GM12874 (cell line): ENCODE results near the gene H2BK1.
A peak's percentile ranks its signal among the peaks of the same experiment; 100 is the strongest.

Experiments
- TF ChIP-seq, protein P1 (sequence below): IDR thresholded peaks from 2 replicates; pipeline ENCODE4 v1.5.1; 2011; ENCODE audit warnings: low read depth, mild to moderate bottlenecking, control low read depth, low read length, moderate library complexity; ENCODE audit not compliant: insufficient read depth

H2BK1 gene

DNA sequence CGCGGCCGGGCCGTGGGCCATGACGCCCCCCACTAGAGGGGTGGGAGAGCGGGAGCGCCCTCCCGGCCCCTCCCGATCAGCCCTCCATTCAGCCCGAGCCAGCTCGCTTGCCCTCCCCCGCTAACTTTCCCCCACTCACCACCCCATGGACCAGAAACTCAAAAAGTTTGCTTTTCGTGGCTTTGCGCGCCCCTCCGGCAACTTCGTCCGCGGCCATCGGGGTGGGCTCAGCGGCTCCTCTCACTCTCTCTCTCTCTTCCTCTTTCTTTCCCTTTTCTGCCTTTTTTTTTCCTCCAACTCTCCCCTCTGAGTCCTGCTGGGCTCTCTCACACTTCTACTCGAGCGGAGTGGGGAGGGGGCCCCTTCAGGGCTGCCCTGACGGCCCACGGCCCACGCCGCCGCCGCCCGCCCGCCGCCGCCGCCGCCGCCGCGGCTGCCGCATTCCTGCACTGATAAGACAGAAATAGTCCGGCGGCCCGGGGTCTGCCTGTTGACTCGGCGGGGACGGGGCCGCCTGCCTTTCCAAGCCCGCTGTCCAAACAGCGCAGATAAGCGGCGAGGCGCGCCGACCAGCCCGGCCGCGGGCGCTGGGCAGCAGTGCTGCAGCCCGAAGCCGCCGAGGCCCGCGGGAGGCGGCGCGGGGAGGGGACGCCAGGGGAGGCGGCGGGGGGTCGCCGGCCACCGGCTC lies 38.2 kb upstream of the H2BK1 start, which contains the start of gene SMARCD3:
SMARCD3 (minus strand) TSS at position 349 of the 688 bp plus-strand sequence; CDS start at position 217, 132 bp downstream.
- TF ChIP-seq, protein P1, sequence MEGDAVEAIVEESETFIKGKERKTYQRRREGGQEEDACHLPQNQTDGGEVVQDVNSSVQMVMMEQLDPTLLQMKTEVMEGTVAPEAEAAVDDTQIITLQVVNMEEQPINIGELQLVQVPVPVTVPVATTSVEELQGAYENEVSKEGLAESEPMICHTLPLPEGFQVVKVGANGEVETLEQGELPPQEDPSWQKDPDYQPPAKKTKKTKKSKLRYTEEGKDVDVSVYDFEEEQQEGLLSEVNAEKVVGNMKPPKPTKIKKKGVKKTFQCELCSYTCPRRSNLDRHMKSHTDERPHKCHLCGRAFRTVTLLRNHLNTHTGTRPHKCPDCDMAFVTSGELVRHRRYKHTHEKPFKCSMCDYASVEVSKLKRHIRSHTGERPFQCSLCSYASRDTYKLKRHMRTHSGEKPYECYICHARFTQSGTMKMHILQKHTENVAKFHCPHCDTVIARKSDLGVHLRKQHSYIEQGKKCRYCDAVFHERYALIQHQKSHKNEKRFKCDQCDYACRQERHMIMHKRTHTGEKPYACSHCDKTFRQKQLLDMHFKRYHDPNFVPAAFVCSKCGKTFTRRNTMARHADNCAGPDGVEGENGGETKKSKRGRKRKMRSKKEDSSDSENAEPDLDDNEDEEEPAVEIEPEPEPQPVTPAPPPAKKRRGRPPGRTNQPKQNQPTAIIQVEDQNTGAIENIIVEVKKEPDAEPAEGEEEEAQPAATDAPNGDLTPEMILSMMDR, result no peak

DNA sequence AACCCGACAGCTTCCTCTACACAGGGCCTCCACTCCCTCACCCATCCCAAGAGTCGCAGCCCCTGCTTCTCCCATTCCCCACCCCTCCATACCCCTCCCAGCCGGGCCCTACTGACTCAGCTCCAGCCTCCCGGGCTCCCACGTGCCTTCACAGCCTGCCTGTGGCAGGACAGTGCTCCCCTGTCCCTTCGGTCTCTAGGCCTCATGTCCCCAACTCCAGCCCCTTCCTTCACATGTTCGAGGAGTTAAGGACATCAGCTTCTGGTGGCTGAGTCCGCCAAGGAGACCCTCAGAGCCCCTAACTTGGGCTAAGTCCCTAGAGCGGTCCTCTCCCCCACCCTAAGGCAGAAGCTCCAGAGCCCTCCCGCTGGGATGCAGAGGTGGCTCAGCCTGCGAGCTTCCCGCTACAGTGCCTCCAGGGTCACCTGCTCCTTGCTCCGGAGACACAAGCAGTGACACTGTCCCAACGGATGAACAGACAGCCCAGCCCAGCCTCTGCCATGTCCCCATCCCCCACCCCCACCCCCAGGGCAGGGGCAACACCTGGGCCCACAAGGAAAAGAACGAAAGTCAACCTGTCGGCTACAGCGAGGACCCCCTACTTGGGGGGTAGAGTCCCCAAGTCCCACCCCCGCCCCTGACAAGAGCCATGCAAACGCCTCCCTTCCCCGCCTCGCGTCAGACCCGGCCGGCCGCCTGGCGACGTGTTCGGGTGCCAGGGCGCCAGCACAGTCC lies 37.5 kb upstream of the H2BK1 start:
- TF ChIP-seq, protein P1, result no peak

DNA sequence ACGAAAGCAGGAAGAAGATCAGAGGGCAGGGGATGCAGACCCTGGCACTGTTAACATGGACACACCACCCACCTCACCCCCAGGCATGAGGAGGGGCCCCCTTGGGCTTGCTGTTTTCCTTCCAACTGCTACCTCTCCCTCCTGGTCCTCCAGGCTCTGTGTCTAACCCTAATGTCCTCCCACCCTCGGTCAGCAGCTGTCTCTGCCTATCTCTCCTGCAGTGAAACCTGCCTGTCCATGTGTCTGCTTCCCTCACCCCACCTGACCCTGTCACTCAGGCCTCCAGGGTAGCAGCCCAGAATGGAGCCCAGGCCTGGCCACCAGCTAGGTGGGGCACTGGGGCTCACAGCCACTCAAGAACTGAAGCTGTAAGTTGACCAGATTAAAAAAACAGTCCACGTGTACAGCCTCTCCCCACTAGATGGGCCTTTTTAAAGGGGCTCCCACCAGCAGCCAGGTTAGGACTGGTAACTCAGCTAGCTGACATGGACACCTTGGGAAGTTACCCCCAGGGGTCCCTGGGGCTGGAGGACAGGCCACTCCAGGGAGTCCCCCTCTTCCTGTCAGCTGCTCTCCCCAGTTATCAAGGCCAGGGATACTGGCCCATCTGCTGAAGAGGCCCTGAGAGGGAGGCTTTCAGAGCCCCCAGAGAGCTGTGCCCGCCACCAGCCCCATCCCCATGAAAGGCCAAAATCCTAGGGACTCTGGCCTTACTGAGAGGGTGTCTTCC lies 36.7 kb upstream of the H2BK1 start:
- TF ChIP-seq, protein P1, result no peak

DNA sequence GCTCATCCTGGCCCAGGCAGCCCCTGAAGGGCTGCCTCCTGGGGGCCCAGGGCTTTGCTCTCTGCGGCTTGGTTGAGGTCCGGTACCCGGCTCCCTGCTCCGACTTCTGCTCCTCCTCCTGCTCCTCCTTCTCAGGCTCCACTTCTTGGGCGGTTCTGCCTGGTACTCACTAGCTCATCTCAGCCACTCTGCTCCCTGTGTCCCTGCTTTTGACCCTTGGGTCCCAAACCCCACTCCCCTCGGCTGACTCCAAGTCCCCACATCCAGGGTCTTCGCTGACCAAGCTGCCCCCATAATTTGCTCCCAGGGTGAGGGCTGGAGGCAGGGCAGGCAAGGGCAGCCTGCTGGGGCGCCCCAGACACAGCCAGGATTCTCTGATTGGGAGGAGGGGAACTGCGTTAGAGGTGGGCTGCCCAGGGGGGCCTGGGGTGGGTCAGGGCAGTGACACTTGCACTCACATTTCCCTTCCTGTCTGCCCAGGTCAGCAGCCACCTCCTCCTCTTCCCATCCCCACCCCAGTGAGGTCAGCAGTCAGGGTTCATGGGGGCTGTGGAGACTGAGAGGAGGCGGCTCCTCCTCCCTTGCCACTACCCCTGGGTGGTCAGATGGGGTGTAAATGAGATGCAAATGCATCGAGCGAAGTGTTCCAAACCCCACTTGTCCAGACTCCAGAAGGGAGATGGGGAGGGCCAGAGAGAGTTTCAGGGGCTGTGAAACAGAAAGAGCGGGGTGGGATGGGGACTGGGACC lies 36.0 kb upstream of the H2BK1 start:
- TF ChIP-seq, protein P1, result no peak

DNA sequence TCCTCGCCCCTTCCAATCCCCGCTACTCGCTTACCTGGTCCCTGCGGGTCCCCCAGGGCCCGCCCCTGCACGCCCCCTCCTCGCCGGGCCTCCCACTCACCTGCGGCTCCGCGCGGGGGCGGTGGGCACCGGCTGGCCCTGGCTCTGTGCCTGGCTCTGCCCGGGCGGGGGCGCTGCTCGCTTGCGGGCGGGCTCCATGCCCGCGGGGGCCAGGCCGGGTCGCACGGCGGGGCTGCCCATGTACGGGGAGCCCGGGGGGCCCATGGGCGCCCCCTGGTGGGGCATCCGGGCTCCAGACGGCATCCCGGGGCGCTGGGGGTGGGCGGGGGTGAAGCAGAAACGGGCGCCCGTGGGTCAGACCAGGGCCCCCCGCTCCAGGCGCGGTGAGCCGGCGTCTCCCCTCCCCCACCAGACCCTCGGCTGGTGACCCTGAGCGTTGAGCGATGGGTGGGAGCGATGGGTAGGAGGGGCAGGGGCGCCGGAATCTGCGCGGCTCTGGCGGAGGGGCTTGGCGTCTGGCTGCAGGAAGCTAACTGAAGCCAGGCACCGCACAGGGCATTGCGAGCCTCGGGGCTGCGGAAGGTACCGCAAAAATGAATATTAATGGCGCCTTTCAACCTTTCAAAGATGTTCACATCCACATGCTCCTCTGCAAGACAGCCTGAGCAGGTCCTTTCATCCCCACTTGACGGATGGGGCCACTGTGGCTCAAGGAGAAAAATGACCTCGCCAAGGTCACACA lies 35.2 kb upstream of the H2BK1 start:
- TF ChIP-seq, protein P1, result peak; percentile 80

DNA sequence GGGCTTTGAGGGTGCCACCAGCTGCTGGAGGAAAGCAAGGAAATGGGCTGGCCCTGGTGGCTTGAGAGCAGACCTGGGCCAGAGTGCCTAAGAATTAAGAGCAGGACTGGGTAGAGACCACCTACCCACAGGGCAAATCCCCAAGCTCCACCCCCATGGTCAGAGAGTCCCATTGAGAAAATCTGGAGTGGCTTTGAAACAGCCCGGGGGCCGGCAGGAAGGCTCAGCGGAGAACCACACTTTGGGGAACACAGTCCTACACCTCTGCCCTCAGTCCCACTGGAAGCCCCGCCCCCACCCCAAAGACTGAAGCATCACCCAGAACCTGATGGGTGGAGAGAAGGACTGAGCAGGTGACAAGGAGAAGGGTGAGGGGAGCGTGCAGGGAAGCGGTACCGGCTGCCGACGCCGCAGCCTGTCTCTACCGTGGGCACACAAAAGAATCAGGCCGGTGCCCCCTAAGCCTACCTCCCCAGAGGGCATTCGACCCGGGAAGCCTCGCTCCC lies 34.6 kb upstream of the H2BK1 start:
- TF ChIP-seq, protein P1, result no peak
